ENCODE measurements around the gene PFDN2. TPM values are rescaled to one million over a fixed set of nuclear protein-coding genes. Genes with fewer than 3 reads are reported as not detected.

PFDN2 gene
- total and polyA plus RNA-seq, 10 of the 15 experiments (the other 5 are each of a cell fraction or from before 2014, with no cell fraction given), result 30.0 to 141 (median 80.5) TPM

DNA sequence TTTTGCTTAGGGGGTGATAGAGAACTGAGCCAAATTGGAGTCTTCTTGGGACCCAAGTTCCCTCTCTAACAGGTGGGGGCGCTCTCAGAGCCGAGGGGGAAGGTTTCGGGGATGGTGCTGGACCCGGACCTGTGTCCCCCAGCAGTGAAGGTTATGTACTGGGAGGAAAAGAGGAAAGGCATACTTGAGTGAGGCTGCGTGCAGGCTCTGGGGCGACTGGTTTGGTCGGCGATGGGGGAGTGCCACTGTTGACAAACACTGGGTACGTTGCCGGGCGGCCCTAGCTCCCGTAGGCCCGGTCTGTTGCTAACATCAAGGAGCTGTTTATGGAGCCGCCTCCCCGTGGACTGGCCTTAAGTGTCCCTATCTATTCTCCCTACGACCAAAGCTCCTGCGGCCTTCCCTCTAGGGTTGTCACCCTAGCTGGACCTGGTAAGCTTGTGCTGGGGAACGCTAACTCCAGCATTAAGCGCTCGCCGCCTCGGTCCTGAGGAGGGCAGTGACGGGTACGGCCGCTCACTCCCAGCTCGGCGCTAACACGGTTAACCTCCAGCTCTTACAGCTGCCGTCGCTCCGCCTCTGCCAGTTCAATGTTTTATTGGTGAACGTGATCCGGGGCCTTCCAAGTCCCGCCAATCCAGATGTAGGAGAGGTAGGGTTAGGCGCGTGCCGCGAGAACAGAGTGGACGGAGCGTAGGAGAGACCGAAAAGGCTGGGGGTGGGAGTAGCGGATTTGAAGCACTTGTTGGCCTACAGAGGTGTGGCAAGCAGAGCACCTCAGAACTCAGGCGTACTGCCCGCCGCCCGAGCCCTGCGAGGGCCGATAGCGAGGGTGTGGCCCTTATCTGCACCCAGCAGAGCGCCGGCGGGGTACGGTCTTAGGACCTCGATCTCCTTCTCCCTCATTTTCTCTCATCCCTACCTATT lies 48.2 kb upstream of the PFDN2 start, which contains the start of gene PPOX (continued):
- TF ChIP-seq MTA3 (IDR thresholded peaks at IDR 0.05; ENCODE audit: borderline replicate concordance, low read length), result no peak; the same call in 1 of the 2 replicates
- no peak for TF ChIP-seq SREBF2 (IDR thresholded peaks at IDR 0.05; ENCODE audit: low read length)
- TF ChIP-seq SIN3A (IDR thresholded peaks at IDR 0.05; ENCODE audit: low read depth, low read length), result peak; percentile 80
- TF ChIP-seq CHD4 (IDR thresholded peaks at IDR 0.05), result no peak
- TF ChIP-seq MXI1 (IDR thresholded peaks at IDR 0.05; ENCODE audit: low read depth, low read length), result 0 out of 2 replicates have a peak, but pooled peaks have one; percentile 55
- TF ChIP-seq, protein P1, sequence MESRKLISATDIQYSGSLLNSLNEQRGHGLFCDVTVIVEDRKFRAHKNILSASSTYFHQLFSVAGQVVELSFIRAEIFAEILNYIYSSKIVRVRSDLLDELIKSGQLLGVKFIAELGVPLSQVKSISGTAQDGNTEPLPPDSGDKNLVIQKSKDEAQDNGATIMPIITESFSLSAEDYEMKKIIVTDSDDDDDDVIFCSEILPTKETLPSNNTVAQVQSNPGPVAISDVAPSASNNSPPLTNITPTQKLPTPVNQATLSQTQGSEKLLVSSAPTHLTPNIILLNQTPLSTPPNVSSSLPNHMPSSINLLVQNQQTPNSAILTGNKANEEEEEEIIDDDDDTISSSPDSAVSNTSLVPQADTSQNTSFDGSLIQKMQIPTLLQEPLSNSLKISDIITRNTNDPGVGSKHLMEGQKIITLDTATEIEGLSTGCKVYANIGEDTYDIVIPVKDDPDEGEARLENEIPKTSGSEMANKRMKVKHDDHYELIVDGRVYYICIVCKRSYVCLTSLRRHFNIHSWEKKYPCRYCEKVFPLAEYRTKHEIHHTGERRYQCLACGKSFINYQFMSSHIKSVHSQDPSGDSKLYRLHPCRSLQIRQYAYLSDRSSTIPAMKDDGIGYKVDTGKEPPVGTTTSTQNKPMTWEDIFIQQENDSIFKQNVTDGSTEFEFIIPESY (IDR thresholded peaks at IDR 0.05), result no peak
- peak; percentile 43; the same call in 1 of the 2 replicates for TF ChIP-seq RUNX3 (IDR thresholded peaks at IDR 0.05; ENCODE audit: low read length)
- TF ChIP-seq BACH1 (IDR thresholded peaks at IDR 0.05; ENCODE audit: borderline replicate concordance), result peak; percentile 54; the same call in 1 of the 2 replicates
- no peak for TF ChIP-seq CBX3 (IDR thresholded peaks at IDR 0.05; ENCODE audit: borderline replicate concordance, low read depth)
- TF ChIP-seq, protein P2, sequence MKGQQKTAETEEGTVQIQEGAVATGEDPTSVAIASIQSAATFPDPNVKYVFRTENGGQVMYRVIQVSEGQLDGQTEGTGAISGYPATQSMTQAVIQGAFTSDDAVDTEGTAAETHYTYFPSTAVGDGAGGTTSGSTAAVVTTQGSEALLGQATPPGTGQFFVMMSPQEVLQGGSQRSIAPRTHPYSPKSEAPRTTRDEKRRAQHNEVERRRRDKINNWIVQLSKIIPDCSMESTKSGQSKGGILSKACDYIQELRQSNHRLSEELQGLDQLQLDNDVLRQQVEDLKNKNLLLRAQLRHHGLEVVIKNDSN (IDR thresholded peaks at IDR 0.05; ENCODE audit: borderline replicate concordance, extremely low read length, insufficient read depth, low read depth, low read length), result peak; percentile 59
- peak; percentile 22; the same call in 1 of the 2 replicates for TF ChIP-seq ATF7 (IDR thresholded peaks at IDR 0.05; ENCODE audit: low read depth)
- peak; percentile 66; the same call in 1 of the 2 replicates for TF ChIP-seq SMARCA5 (IDR thresholded peaks at IDR 0.05)
- peak; percentile 73 for TF ChIP-seq CBFB (IDR thresholded peaks at IDR 0.05; ENCODE audit: low read depth)
- TF ChIP-seq SIX5 (IDR thresholded peaks at IDR 0.05; ENCODE audit: low read depth, low read length, severe bottlenecking), result peak; percentile 33
- TF ChIP-seq MEF2B (IDR thresholded peaks at IDR 0.05; ENCODE audit: partially characterized antibody, poor library complexity, severe bottlenecking), result peak; percentile 22
- no peak for TF ChIP-seq KDM1A (IDR thresholded peaks at IDR 0.05; ENCODE audit: borderline replicate concordance)
- TF ChIP-seq, protein P3, sequence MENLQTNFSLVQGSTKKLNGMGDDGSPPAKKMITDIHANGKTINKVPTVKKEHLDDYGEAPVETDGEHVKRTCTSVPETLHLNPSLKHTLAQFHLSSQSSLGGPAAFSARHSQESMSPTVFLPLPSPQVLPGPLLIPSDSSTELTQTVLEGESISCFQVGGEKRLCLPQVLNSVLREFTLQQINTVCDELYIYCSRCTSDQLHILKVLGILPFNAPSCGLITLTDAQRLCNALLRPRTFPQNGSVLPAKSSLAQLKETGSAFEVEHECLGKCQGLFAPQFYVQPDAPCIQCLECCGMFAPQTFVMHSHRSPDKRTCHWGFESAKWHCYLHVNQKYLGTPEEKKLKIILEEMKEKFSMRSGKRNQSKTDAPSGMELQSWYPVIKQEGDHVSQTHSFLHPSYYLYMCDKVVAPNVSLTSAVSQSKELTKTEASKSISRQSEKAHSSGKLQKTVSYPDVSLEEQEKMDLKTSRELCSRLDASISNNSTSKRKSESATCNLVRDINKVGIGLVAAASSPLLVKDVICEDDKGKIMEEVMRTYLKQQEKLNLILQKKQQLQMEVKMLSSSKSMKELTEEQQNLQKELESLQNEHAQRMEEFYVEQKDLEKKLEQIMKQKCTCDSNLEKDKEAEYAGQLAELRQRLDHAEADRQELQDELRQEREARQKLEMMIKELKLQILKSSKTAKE (IDR thresholded peaks at IDR 0.05; ENCODE audit: low read depth, poor library complexity, severe bottlenecking), result peak; percentile 14
- TF ChIP-seq TBL1XR1 (IDR thresholded peaks at IDR 0.05; ENCODE audit: low read depth, low read length), result 0 out of 2 replicates have a peak, but pooled peaks have one; percentile 35
- 0 out of 2 replicates have a peak, but pooled peaks have one; percentile 39 for TF ChIP-seq CHD1 (IDR thresholded peaks at IDR 0.05; ENCODE audit: low read depth, low read length)
- TF ChIP-seq TARDBP (IDR thresholded peaks at IDR 0.05; ENCODE audit: borderline replicate concordance), result 0 out of 2 replicates have a peak, but pooled peaks have one; percentile 13
- TF ChIP-seq, protein P4, sequence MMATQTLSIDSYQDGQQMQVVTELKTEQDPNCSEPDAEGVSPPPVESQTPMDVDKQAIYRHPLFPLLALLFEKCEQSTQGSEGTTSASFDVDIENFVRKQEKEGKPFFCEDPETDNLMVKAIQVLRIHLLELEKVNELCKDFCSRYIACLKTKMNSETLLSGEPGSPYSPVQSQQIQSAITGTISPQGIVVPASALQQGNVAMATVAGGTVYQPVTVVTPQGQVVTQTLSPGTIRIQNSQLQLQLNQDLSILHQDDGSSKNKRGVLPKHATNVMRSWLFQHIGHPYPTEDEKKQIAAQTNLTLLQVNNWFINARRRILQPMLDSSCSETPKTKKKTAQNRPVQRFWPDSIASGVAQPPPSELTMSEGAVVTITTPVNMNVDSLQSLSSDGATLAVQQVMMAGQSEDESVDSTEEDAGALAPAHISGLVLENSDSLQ (IDR thresholded peaks at IDR 0.05), result peak; percentile 79
- peak; percentile 58; the same call in 1 of the 2 replicates for TF ChIP-seq ZNF207 (IDR thresholded peaks at IDR 0.05; ENCODE audit: borderline replicate concordance)
- no peak for TF ChIP-seq PAX8 (IDR thresholded peaks at IDR 0.05)
- TF ChIP-seq TAF1 (IDR thresholded peaks at IDR 0.05; ENCODE audit: borderline replicate concordance, low read depth, low read length), result 0 out of 2 replicates have a peak, but pooled peaks have one; percentile 24
- peak; percentile 94 for TF ChIP-seq NFYB (IDR thresholded peaks at IDR 0.05; ENCODE audit: insufficient read depth, low read depth, low read length)
